ENCODE results near the gene LRRC45.

LRRC45 gene

DNA sequence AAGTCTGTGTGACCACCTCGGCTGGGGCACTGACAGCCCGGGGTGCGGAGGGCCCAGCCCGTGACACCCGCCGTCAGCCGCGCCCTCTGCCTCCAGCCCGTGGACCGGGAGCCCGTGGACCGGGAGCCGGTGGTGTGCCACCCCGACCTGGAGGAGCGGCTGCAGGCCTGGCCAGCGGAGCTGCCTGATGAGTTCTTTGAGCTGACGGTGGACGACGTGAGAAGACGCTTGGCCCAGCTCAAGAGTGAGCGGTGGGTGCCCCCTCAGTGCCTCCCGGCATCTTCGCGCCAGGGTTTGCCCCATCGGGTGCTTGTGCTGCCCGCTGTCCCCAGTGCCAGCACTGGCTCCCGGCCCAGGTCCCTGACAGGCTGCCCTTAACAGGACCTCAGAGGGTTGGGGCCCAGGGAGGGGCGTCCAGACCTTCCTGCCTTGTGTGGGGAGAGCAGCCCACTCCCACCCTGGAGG lies 14.1 kb upstream of the LRRC45 start:
- DNase-seq (no peak), ATAC-seq (ENCODE audit: insufficient read depth, low read depth) (no peak)
- no peaks in the 10 kb centered on the region for H3K27me3 ChIP-seq (ENCODE audit: insufficient read depth, low read length, poor library complexity)
- H3K36me3 ChIP-seq (ENCODE audit: insufficient read depth, low read length), result no peaks in the 10 kb centered on the region
- 0 out of 2 replicates have a peak, but pooled peaks cover 4% of the 10 kb centered on the region for H4K20me1 ChIP-seq (ENCODE audit: insufficient read depth, low read length)
- H3K9me3 ChIP-seq (ENCODE audit: insufficient read depth, low read length, severe bottlenecking), result no peaks in the 10 kb centered on the region
- TF ChIP-seq, protein P1, sequence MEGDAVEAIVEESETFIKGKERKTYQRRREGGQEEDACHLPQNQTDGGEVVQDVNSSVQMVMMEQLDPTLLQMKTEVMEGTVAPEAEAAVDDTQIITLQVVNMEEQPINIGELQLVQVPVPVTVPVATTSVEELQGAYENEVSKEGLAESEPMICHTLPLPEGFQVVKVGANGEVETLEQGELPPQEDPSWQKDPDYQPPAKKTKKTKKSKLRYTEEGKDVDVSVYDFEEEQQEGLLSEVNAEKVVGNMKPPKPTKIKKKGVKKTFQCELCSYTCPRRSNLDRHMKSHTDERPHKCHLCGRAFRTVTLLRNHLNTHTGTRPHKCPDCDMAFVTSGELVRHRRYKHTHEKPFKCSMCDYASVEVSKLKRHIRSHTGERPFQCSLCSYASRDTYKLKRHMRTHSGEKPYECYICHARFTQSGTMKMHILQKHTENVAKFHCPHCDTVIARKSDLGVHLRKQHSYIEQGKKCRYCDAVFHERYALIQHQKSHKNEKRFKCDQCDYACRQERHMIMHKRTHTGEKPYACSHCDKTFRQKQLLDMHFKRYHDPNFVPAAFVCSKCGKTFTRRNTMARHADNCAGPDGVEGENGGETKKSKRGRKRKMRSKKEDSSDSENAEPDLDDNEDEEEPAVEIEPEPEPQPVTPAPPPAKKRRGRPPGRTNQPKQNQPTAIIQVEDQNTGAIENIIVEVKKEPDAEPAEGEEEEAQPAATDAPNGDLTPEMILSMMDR (IDR thresholded peaks at IDR 0.05; ENCODE audit: borderline replicate concordance, extremely low read depth, low read length, poor library complexity, severe bottlenecking), result no peak
- no peak for TF ChIP-seq EZH2 (IDR thresholded peaks at IDR 0.05; ENCODE audit: borderline replicate concordance, low read depth, low read length, severe bottlenecking)
- H3K9ac ChIP-seq (ENCODE audit: low read depth, low read length), result no peak overlapping the region
- H3K4me1 ChIP-seq (ENCODE audit: insufficient read depth, low read length), result no peaks in the 10 kb centered on the region
- no peak overlapping the region for H3K4me2 ChIP-seq (ENCODE audit: insufficient read depth, low read length)
- no peak overlapping the region for H3K27ac ChIP-seq (ENCODE audit: low read length)
- H3K79me2 ChIP-seq (ENCODE audit: insufficient read depth, low read length), result no peaks in the 10 kb centered on the region
- no peak overlapping the region for H3K4me3 ChIP-seq (ENCODE audit: low read depth in 1 of 2, low read length in 2 of 2)
- H2AFZ ChIP-seq (ENCODE audit: low read depth, low read length), result no peak overlapping the region

DNA sequence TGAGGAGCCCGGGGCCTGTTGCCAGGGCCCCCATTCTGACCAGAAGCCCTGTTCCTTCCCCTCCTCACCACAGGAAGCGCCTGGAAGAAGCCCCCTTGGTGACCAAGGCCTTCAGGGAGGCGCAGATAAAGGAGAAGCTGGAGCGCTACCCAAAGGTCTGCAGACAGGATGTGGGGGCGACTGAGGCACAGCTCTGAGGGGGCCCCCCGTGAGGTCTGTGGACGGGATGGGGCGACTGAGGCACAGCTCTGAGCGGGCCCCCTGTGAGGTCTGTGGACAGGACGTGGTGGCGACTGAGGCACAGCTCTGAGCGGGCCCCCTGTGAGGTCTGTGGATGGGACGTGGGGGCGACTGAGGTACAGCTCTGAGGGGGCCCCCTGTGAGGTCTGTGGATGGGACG lies 13.7 kb upstream of the LRRC45 start:
- Histone ChIP-seq H3K27me3 (ENCODE audit: insufficient read depth, low read length, poor library complexity) (no peaks in the 10 kb centered on the region), H3K27ac (ENCODE audit: low read length) (no peak overlapping the region), H3K9me3 (ENCODE audit: insufficient read depth, low read length, severe bottlenecking) (no peaks in the 10 kb centered on the region), H3K9ac (ENCODE audit: low read depth, low read length) (no peak overlapping the region), H4K20me1 (ENCODE audit: insufficient read depth, low read length) (0 out of 2 replicates have a peak, but pooled peaks cover 4% of the 10 kb centered on the region), H3K36me3 (ENCODE audit: insufficient read depth, low read length) (no peaks in the 10 kb centered on the region), H3K4me1 (ENCODE audit: insufficient read depth, low read length) (no peaks in the 10 kb centered on the region), H3K4me3 (ENCODE audit: low read depth in 1 of 2, low read length in 2 of 2) (no peak overlapping the region), H3K4me2 (ENCODE audit: insufficient read depth, low read length) (no peak overlapping the region), H3K79me2 (ENCODE audit: insufficient read depth, low read length) (no peaks in the 10 kb centered on the region), H2AFZ (ENCODE audit: low read depth, low read length) (no peak overlapping the region)
- DNase-seq, result no peak
- TF ChIP-seq, protein P1 (IDR thresholded peaks at IDR 0.05; ENCODE audit: borderline replicate concordance, extremely low read depth, low read length, poor library complexity, severe bottlenecking), result no peak
- no peak for TF ChIP-seq EZH2 (IDR thresholded peaks at IDR 0.05; ENCODE audit: borderline replicate concordance, low read depth, low read length, severe bottlenecking)
- ATAC-seq (ENCODE audit: insufficient read depth, low read depth), result no peak

DNA sequence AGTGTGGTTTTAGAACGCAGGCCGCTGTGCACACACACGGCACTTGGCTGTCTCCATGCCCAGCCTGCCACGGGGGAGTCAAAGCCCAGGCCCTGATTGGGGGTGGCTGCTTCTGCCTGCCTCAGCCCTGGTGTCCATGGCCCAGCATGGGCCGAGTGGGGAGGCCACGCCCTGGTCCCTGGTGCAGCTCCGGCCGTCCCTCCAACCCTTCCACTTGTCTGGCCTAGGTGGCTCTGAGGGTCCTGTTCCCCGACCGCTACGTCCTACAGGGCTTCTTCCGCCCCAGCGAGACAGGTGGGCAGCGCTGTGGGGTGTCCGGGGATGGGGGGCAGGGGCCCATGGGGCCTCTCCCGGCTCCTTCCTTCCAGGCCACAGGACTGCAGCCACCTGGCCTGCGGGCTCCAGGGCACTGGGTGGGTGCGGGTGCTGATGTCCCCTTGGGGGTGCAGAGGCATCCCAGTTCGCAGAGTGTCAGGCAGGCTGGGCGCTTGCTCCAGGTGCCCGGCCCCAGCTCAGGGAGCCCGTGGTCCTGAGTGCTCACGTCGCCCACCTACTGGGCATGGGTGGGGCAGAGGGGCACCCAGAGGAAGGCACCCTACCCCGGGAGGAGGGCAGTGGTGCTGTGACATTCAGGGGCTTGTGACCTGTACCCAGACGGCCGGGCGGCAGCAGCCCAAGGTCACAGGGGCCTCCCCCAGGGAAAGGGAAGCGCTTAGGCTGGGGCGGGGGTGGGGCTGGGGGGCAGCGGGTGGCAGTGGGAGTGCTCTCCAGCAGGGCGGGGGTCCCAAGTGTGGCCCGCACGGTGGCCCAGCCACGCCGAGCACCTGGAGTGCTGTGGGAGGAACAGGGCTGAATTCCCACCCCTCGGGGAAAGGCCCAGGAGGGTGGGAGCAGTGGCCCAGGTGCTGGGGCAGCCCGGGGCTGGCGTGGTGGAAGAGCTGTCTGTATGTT lies 12.3 kb upstream of the LRRC45 start:
- Histone ChIP-seq H3K4me2 (ENCODE audit: insufficient read depth, low read length) (no peak overlapping the region), H3K4me3 (ENCODE audit: low read depth in 1 of 2, low read length in 2 of 2) (no peak overlapping the region), H3K27me3 (ENCODE audit: insufficient read depth, low read length, poor library complexity) (no peaks in the 10 kb centered on the region), H3K79me2 (ENCODE audit: insufficient read depth, low read length) (no peaks in the 10 kb centered on the region), H3K9ac (ENCODE audit: low read depth, low read length) (no peak overlapping the region), H2AFZ (ENCODE audit: low read depth, low read length) (no peak overlapping the region), H3K4me1 (ENCODE audit: insufficient read depth, low read length) (no peaks in the 10 kb centered on the region), H3K27ac (ENCODE audit: low read length) (no peak overlapping the region), H4K20me1 (ENCODE audit: insufficient read depth, low read length) (peaks cover 4% of the 10 kb centered on the region; the same call in 1 of the 2 replicates), H3K36me3 (ENCODE audit: insufficient read depth, low read length) (no peaks in the 10 kb centered on the region), H3K9me3 (ENCODE audit: insufficient read depth, low read length, severe bottlenecking) (no peaks in the 10 kb centered on the region)
- TF ChIP-seq, protein P1 (IDR thresholded peaks at IDR 0.05; ENCODE audit: borderline replicate concordance, extremely low read depth, low read length, poor library complexity, severe bottlenecking), result no peak
- no peak for TF ChIP-seq EZH2 (IDR thresholded peaks at IDR 0.05; ENCODE audit: borderline replicate concordance, low read depth, low read length, severe bottlenecking)
- ATAC-seq (ENCODE audit: insufficient read depth, low read depth) (no peak), DNase-seq (no peak)

Data from DND-41 (cell line).